Body of pancreas (tissue), 4 donors: Measurements from ENCODE around the gene CDKN1B.
"Not testable (repeated sequence)": the region's sequence is repeated elsewhere in the genome, so short reads cannot be mapped to it uniquely, and the experiment has no call there.

Source experiments
- POLR2A ChIP-seq, 3 donors: fragments of 450-650 bp; IDR thresholded peaks; one replicate each; pipeline ENCODE4 v1.6.1; 2016; ENCODE audit warnings: antibody characterized with exemption in 3 of 3, mild to moderate bottlenecking in 2 of 3
- TF ChIP-seq, protein P1 (sequence below), 7 experiments: fragments of 450-650 bp in 4 of 7; fragments of 200-600 bp in 3 of 7; sonication (generic) in 3 of 7; IDR thresholded peaks; one replicate each; pipeline ENCODE4 v1.5.1; 2016 to 2019; ENCODE audit warnings: antibody characterized with exemption in 7 of 7

DNA sequence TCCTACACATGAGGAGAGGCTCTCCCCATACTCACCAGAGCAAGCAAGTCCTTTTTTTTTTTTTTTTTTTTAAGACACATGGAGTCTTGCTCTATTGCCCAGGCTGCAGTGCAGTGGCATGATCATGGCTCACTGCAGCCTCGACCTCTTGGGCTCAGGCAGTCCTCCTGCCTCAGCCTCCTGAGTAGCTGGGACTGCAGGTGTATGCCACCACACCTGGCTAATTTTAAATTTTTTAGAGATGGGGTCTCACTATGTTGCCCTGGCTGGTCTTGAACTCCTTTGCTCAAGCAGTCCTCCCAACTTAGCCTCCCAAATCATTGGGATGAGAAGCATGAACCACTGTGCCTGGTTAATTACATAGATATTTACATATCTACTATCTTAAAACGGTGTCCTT, 21.0 kb downstream of the CDKN1B start:
- TF ChIP-seq, protein P1, sequence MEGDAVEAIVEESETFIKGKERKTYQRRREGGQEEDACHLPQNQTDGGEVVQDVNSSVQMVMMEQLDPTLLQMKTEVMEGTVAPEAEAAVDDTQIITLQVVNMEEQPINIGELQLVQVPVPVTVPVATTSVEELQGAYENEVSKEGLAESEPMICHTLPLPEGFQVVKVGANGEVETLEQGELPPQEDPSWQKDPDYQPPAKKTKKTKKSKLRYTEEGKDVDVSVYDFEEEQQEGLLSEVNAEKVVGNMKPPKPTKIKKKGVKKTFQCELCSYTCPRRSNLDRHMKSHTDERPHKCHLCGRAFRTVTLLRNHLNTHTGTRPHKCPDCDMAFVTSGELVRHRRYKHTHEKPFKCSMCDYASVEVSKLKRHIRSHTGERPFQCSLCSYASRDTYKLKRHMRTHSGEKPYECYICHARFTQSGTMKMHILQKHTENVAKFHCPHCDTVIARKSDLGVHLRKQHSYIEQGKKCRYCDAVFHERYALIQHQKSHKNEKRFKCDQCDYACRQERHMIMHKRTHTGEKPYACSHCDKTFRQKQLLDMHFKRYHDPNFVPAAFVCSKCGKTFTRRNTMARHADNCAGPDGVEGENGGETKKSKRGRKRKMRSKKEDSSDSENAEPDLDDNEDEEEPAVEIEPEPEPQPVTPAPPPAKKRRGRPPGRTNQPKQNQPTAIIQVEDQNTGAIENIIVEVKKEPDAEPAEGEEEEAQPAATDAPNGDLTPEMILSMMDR (IDR thresholded peaks at IDR 0.05): not testable (repeated sequence)
- not testable (repeated sequence) for TF ChIP-seq POLR2A (IDR thresholded peaks at IDR 0.05)
